ENCODE results near the gene CHRM5. TPM values are rescaled to one million over a fixed set of nuclear protein-coding genes. Genes with fewer than 3 reads are reported as not detected.
"Not testable (repeated sequence)": the region's sequence is repeated elsewhere in the genome, so short reads cannot be mapped to it uniquely, and the experiment has no call there.

Gene CHRM5
- polyA plus RNA-seq, 3 donors from 2014 or later: not detected

DNA sequence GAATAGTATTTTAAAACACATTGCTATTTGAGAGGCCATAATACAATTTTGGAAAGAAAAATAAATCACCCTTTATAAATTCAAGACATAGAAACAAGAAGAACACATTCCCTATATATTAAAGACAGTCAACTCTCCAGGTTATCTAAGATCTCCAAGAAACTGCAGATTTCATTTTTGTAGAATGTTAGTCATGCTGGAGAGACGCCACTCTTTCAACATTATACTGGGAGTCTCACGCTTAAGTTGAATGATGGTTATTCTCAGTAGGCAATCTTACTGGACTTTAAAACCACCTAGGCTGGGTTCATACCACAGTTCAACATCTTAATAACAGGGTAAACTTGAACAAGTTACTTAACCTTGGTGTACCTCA lies 3.6 kb upstream of the CHRM5 start:
- no peaks in the 10 kb centered on the region for H3K36me3 Mint-ChIP-seq
- no peaks in the 10 kb centered on the region for H3K9me3 Mint-ChIP-seq
- H3K4me3 Mint-ChIP-seq: no peak overlapping the region
- H3K27ac Mint-ChIP-seq: no peak overlapping the region
- DNase-seq: no peak
- no peaks in the 10 kb centered on the region for H3K27me3 Mint-ChIP-seq (ENCODE audit: low read depth in 3 of 3)
- no peaks in the 10 kb centered on the region for H3K4me1 Mint-ChIP-seq

DNA sequence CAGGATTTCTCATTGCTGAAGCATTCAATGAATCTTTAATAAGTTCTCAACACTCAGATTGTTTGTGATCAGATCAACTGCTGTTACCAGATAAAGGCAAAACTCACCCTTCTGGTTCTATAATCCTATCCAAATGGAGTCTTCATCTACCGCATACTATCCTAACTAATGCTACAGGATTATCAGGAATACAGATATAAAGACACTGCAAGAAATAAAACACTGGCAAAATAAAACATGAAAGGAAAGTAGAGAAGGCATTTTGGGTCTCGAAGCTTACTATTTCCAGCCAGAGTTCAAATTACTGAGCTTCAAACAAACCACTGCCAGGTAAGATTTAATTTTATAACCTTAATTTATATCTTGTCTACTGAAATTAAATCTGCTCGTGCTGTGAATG lies 524 bp downstream of the CHRM5 start:
- H3K36me3 Mint-ChIP-seq: no peaks in the 10 kb centered on the region
- H3K4me3 Mint-ChIP-seq: no peak overlapping the region
- no peaks in the 10 kb centered on the region for H3K9me3 Mint-ChIP-seq

DNA sequence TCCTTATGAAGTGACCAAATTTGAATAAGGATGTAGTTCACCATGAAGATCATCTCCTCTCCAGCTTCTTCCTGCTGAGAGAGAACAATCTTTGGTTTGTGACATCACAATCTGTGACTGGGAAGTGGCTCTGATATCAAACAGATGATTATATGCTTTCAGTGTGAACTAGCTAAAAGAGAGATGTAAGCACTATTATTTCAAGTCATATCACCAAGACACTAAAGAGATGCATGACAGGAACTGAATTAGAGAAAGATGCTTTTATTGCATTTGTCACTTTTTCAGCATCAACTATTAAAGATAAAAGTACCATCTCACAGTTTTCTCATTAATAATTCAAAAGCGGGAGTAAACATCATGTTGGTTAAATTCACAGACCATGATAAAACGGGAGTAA lies 3.5 kb downstream of the CHRM5 start:
- H3K4me3 Mint-ChIP-seq: no peak overlapping the region
- no peaks in the 10 kb centered on the region for H3K36me3 Mint-ChIP-seq
- no peaks in the 10 kb centered on the region for H3K9me3 Mint-ChIP-seq
- no peaks in the 10 kb centered on the region for H3K4me1 Mint-ChIP-seq
- no peak for DNase-seq
- no peak overlapping the region for H3K27ac Mint-ChIP-seq
- H3K27me3 Mint-ChIP-seq (ENCODE audit: low read depth in 3 of 3): peaks cover 0 to 2% (median 0%) of the 10 kb centered on the region in 3 donors

More for the DNA sequence above, 524 bp downstream of the CHRM5 start:
- no peak overlapping the region for H3K27ac Mint-ChIP-seq
- no peak for DNase-seq
- no peaks in the 10 kb centered on the region for H3K4me1 Mint-ChIP-seq
- no peaks in the 10 kb centered on the region for H3K27me3 Mint-ChIP-seq (ENCODE audit: low read depth in 3 of 3)

DNA sequence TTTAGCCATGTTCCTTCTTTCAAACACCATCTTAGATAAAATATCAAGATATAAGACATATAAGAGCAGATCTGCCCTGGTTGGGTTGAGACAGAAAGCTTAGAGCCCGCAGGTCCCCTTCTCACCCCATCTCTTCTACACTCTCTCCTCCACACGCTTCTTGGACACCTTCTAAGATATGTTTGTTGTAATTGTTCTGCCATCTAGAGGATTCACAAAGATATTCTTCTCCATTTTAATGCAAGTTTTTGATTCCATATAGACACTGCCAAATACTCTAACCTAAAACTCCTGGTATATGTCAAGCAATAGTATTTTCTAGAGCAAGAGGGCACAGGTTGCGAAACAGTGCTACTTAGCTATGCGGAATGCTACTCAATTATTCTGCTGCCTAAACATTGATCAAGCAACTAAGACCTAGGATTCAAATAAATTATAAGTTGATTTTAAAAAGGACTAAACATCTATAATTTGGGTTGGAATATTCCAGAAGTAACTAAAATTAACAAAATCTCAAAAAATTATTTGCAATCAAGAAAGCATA lies 6.8 kb downstream of the CHRM5 start:
- Mint-ChIP-seq H3K36me3 (no peaks in the 10 kb centered on the region), H3K4me1 (peaks cover 7 to 16% of the 10 kb centered on the region in 2 donors), H3K27ac (no peak overlapping the region), H3K4me3 (no peak overlapping the region), H3K27me3 (ENCODE audit: low read depth in 3 of 3) (peaks cover 0 to 3% (median 0%) of the 10 kb centered on the region in 3 donors), H3K9me3 (no peaks in the 10 kb centered on the region)
- DNase-seq: no peak

DNA sequence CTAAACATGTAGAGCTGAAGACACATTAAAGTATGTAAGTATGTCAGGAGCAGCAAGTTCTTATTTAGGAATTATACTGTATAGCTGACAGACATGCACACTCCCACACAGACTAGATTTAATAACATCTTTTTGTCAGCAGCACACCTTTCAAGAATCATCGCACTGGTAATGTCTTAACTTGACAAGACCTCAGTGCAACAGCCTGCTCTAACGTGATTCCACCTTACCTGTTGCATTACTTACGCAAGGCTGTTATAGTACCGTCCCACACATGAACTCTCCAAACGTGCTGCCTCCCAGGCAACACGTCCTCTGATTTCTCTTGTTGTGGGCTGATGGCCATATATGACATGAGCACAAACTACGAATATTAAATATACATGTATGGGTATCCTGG lies 11.9 kb downstream of the CHRM5 start:
- Mint-ChIP-seq H3K4me3 (no peak overlapping the region), H3K9me3 (no peaks in the 10 kb centered on the region), H3K27ac (peak overlapping the region in 2 of 6 donors; percentile 18 to 55), H3K4me1 (peaks cover 10 to 25% of the 10 kb centered on the region in 2 donors), H3K36me3 (peaks cover 0 to 8% (median 0%) of the 10 kb centered on the region in 3 donors), H3K27me3 (ENCODE audit: low read depth in 3 of 3) (peaks cover 0 to 2% (median 0%) of the 10 kb centered on the region in 3 donors)
- no peak for DNase-seq

DNA sequence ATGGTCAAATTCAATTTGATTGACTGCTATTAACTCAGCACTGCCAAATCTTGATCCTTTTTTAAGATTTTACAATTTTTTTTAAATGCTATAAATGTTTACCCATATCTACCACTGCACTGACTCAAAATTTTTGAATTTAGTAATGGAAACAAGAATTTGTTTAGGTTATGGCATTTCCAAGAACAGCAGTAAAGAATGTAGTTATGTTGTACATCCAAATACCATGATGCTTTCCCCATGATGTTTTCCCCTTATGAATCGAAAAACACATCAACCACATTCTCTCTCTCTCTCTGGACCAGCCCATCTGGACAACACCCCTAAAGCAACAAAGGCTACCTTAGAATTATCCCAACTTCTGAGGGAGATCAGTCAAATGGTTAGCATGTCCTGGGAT lies 14.2 kb downstream of the CHRM5 start:
- no peak for DNase-seq
- Mint-ChIP-seq H3K27ac (no peak overlapping the region), H3K9me3 (no peaks in the 10 kb centered on the region), H3K27me3 (ENCODE audit: low read depth in 3 of 3) (peaks cover 0 to 2% (median 0%) of the 10 kb centered on the region in 3 donors), H3K4me1 (peaks cover 14 to 32% of the 10 kb centered on the region in 2 donors), H3K36me3 (peaks cover 0 to 8% (median 0%) of the 10 kb centered on the region in 3 donors), H3K4me3 (no peak overlapping the region)

DNA sequence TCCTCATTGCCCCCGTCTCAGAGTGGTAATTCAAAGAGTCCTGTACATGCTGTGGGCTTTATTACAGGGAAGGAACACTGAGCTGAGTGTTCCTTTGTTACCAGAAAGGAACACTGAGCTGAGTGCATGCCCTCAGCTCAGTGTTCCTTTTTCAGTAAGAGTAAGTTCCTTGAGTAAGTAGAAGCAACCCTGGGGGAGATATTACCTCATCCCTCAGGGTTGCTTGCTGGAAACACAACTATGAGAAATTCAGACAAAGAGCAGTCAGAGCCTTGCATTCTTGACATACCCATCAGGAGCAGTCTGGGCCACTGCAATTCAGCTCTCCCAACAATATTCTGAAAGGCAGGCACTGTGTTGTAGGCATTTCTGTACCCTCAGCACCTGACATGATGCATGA lies 17.0 kb downstream of the CHRM5 start:
- peaks cover 0 to 8% (median 0%) of the 10 kb centered on the region in 3 donors for H3K36me3 Mint-ChIP-seq
- peaks cover 26 to 38% of the 10 kb centered on the region in 2 donors for H3K4me1 Mint-ChIP-seq
- H3K27ac Mint-ChIP-seq: no peak overlapping the region
- no peak for DNase-seq
- H3K27me3 Mint-ChIP-seq (ENCODE audit: low read depth in 3 of 3): no peaks in the 10 kb centered on the region
- H3K4me3 Mint-ChIP-seq: no peak overlapping the region
- H3K9me3 Mint-ChIP-seq: no peaks in the 10 kb centered on the region

DNA sequence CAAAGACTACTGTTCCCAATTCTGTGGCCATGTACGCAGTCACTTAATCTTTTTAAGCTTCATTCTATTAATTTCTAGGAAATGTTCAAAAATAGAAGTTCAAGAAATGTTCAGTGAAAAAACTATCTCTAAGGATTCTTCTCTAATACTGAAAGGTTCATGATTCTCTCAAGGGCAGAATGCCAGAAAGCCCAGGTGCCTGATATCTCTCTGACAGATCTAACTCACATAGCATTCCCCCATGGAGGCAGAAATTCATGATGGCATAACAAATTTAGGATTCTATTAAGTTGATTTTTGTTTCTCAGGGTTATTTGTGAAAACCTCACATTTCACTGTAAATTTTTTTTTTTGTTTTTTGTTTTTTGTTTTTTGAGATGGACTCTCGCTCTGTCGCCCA lies 17.5 kb downstream of the CHRM5 start:
- no peaks in the 10 kb centered on the region for H3K27me3 Mint-ChIP-seq (ENCODE audit: low read depth in 3 of 3)
- no peak for DNase-seq
- H3K4me1 Mint-ChIP-seq: peaks cover 26 to 38% of the 10 kb centered on the region in 2 donors
- H3K36me3 Mint-ChIP-seq: peaks cover 0 to 8% (median 0%) of the 10 kb centered on the region in 3 donors
- no peak overlapping the region for H3K27ac Mint-ChIP-seq
- no peaks in the 10 kb centered on the region for H3K9me3 Mint-ChIP-seq
- no peak overlapping the region for H3K4me3 Mint-ChIP-seq

DNA sequence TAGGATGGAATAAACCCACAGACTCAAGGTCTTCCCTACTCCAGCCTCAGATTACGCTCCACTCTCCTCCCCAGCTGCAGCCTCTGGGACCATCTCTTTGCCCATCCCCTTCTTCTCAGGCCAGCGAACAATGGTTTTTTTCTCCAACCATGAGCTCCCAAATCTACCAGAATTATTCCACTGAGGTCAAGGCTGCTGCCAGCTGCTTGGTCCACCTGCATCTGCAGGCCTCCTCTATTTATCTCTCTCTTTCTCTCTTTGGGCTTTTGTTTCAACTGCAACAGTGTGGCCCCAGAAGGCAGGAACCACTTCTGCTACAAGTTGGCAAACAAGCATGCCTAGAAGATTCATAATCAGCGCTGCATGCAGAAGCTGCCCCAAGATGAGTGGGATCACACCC lies 19.1 kb downstream of the CHRM5 start:
- DNase-seq: no peak
- Mint-ChIP-seq H3K27ac (peak overlapping the region in 2 of 6 donors; percentile 20 to 37), H3K4me3 (no peak overlapping the region), H3K27me3 (ENCODE audit: low read depth in 3 of 3) (no peaks in the 10 kb centered on the region), H3K9me3 (peaks cover 0 to 1% (median 0%) of the 10 kb centered on the region in 6 donors), H3K36me3 (peaks cover 0 to 8% (median 0%) of the 10 kb centered on the region in 3 donors), H3K4me1 (peaks cover 26 to 33% of the 10 kb centered on the region in 2 donors)

DNA sequence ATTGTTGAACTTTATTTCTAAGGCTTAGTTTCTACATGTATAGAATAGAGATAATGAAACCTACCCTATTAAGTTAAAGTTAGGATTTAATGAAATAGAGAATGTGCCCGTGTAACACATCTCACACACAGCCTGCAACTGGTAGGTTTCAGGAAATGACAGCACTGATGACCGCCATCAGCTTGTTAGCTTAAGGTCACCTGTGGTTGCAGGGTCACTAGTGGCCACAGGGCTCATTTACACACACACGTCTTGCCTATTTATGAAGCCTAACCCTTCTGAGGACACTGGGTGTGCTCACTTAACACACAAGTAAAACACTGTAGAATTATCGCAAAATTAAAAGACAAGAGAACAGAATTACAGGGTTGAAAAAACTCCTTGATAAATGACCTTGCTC lies 20.1 kb downstream of the CHRM5 start:
- Mint-ChIP-seq H3K27me3 (ENCODE audit: low read depth in 3 of 3) (no peaks in the 10 kb centered on the region), H3K36me3 (peaks cover 0 to 5% (median 0%) of the 10 kb centered on the region in 3 donors), H3K27ac (peak overlapping the region in 1 of 6 donors; percentile 50), H3K9me3 (peaks cover 0 to 1% (median 0%) of the 10 kb centered on the region in 6 donors), H3K4me3 (no peak overlapping the region), H3K4me1 (peaks cover 23 to 29% of the 10 kb centered on the region in 2 donors)
- DNase-seq: no peak

DNA sequence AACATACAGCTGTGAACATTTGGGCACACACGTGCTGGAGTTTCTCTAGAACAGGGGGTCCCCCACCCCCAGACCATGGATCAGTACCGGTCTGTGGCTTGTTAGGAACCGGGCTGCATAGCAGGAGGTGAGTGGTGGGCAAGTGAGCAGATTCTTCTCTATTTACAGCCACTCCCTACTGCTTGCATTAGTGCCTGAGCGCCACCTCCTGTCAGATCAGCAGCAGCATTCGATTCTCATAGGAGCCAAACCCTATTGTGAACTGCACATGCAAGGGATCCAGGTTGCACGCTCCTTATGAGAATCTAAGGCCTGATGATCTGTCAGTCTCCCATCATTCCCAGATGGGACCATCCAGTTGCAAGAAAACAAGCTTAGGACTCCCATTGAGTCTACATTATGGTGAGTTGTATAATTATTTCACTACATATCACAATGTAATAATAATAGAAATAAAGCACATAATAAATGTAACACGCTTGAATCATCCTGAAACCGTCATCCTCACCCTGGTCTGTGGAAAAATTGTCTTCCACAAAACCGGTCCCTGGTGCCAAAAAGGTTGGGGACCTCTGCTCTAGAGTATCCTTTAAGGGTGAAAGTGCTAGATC lies 25.8 kb downstream of the CHRM5 start:
- H3K9me3 Mint-ChIP-seq: peaks cover 0 to 1% (median 0%) of the 10 kb centered on the region in 6 donors
- H3K27me3 Mint-ChIP-seq (ENCODE audit: low read depth in 3 of 3): no peaks in the 10 kb centered on the region
- no peak overlapping the region for H3K27ac Mint-ChIP-seq
- H3K36me3 Mint-ChIP-seq: no peaks in the 10 kb centered on the region
- H3K4me3 Mint-ChIP-seq: no peak overlapping the region
- peaks cover 2 to 6% of the 10 kb centered on the region in 2 donors for H3K4me1 Mint-ChIP-seq
- no peak for DNase-seq

DNA sequence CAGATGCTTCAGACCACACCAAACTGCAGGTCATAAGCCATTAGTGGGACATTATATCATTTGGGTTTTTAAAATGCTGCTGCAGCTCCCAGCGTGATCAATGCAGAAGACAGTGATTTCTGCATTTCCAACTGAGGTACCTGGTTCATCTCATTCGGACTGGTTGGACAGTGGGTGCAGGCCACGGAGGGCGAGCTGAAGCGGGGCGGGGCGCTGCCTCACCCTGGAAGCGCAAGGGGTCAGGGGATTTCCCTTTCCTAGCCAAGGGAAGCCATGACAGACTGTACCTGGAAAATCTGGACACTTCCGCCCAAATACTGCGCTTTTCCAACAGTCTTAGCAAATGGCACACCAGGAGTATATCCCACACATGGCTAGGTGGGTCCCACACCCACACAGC lies 27.4 kb downstream of the CHRM5 start:
- not testable (repeated sequence) for H3K36me3 Mint-ChIP-seq; H3K27ac Mint-ChIP-seq; DNase-seq; H3K4me3 Mint-ChIP-seq; H3K27me3 Mint-ChIP-seq (ENCODE audit: low read depth in 3 of 3); H3K4me1 Mint-ChIP-seq; H3K9me3 Mint-ChIP-seq

DNA sequence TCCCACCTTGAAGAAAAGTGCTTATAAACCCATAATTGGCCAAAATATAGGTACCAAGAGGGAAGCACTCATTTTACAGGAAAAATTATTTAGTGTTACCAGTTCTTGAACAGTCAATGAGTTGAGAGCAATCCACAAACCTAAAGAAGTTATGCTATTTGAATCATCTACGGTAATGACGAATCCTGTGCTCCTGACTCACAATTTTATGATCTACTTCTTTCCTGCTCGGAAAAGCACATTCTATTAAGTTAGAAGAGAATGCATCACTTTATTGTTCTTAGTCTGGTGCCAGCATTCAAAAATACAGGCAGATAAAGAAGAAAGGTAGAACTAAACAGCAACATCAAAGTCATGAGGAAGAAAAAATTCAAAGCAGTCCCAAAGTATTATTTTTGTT lies 33.2 kb downstream of the CHRM5 start:
- no peaks in the 10 kb centered on the region for H3K4me1 Mint-ChIP-seq
- no peaks in the 10 kb centered on the region for H3K9me3 Mint-ChIP-seq
- peaks cover 0 to 1% (median 0%) of the 10 kb centered on the region in 3 donors for H3K27me3 Mint-ChIP-seq (ENCODE audit: low read depth in 3 of 3)
- H3K4me3 Mint-ChIP-seq: no peak overlapping the region
- H3K27ac Mint-ChIP-seq: no peak overlapping the region
- DNase-seq: no peak
- peaks cover 0 to 3% (median 0%) of the 10 kb centered on the region in 3 donors for H3K36me3 Mint-ChIP-seq

DNA sequence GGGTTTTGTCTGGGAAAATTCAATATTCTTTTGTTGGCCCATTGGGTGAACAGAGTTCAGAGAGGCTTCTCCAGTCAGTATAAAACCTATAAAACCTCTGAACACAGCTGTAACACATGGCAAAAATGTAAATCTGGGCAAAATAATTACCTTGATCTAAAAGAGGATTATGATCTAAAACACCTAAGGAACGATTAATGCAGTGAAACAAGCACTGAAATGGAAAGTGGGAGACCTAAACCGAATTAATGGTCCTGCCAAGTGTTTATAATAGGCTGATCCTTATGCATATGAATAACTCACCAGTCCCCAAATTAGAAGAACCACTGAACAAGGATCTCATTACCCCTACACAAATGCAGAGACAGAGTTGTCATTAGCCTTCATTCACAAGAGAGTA lies 38.1 kb downstream of the CHRM5 start:
- no peaks in the 10 kb centered on the region for H3K4me1 Mint-ChIP-seq
- DNase-seq: no peak
- peaks cover 0 to 1% (median 0%) of the 10 kb centered on the region in 3 donors for H3K27me3 Mint-ChIP-seq (ENCODE audit: low read depth in 3 of 3)
- no peak overlapping the region for H3K4me3 Mint-ChIP-seq
- no peaks in the 10 kb centered on the region for H3K9me3 Mint-ChIP-seq
- H3K36me3 Mint-ChIP-seq: peaks cover 0 to 3% (median 0%) of the 10 kb centered on the region in 3 donors
- H3K27ac Mint-ChIP-seq: no peak overlapping the region

DNA sequence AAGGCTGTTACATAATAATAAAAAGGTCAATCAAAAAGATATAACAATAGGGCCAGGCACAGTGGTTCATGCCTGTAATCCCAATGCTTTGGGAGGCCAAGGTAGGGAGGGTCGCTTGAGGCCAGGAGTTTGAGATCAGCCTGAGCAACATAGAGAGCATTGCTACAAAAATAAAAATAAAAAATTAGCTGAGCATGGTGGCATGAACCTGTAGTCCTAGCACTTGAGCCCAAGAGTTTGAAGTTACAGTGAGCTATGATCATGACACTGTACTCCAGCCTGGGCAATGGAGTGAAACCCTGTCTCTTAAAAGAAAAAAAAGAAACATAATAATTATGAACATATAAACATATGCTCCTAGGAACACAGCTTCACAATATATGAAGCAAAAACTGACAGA lies 41.4 kb downstream of the CHRM5 start:
- DNase-seq: no peak
- H3K4me1 Mint-ChIP-seq: no peaks in the 10 kb centered on the region
- no peaks in the 10 kb centered on the region for H3K9me3 Mint-ChIP-seq
- peaks cover 0 to 5% (median 0%) of the 10 kb centered on the region in 3 donors for H3K36me3 Mint-ChIP-seq
- no peak overlapping the region for H3K4me3 Mint-ChIP-seq
- H3K27me3 Mint-ChIP-seq (ENCODE audit: low read depth in 3 of 3): peaks cover 0 to 2% (median 1%) of the 10 kb centered on the region in 3 donors
- H3K27ac Mint-ChIP-seq: no peak overlapping the region
